HG03066 (cell line): ENCODE data around the gene AHI1.
A peak's percentile ranks its signal among the peaks of the same experiment; 100 is the strongest.
"Not testable (repeated sequence)": the region's sequence is repeated elsewhere in the genome, so short reads cannot be mapped to it uniquely, and the experiment has no call there.

Experiments used
- ATAC-seq: cut with Tn5 transposase; IDR thresholded peaks from one replicate; pipeline ENCODE4 v1.9.1; 2021; ENCODE audit warnings: low read depth; ENCODE audit not compliant: unreplicated experiment

AHI1 gene

DNA sequence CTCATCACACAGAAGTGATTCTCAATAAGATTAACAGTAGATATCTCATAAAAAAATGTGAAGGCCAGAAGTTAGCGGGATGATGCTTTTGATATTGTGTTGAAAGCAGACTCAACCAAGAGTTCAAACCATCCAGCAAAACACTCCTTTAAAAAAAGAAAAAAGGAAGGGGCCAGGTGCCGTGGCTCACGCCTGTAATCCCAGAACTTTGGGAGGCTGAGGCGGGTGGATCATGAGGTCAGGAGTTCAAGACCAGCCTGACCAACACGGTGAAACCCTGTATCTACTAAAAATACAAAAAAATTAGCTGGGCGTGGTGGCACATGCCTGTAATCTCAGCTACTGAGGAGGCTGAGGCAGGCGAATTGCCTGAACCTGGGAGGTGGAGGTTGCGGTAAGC is 157.6 kb downstream of the AHI1 start:
- ATAC-seq: not testable (repeated sequence)

DNA sequence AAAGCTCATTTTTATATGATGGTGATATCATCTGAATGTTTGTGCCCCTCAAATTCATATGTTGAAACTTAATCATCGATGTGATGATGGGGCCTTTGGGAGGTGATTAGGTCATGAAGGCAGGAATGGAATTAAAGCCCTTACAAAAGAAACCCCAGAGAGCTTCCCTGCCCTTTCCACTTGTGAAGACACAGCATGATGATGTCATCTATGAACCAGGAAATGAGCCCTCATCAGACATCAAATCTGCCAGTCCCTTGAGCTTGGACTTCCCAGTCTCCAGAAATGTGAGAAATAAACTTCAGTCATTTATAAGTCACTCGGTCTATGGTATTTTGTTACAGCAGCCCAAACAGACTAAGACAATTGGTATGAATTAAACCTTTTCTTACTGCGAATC is 163.4 kb downstream of the AHI1 start:
- ATAC-seq: no peak

DNA sequence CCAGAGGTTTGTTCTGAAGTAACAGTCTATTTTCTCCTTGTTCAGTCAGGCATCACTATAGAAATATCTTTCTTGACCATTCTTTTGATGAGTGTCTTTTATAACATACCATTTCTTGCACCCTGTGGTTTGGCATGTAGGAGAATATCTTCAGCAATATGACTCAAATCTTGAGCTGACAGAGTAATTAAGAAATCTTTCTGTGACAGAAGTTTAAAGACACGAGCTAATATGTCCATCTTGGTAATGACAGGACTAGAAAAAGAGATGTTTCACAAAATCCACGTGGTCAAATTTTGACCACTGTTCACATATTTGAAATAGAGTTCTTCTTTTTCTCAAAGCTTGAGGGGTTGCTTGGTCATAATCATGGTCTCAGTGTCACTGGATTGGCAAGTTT is 166.5 kb downstream of the AHI1 start:
- peak; percentile 44 for ATAC-seq

DNA sequence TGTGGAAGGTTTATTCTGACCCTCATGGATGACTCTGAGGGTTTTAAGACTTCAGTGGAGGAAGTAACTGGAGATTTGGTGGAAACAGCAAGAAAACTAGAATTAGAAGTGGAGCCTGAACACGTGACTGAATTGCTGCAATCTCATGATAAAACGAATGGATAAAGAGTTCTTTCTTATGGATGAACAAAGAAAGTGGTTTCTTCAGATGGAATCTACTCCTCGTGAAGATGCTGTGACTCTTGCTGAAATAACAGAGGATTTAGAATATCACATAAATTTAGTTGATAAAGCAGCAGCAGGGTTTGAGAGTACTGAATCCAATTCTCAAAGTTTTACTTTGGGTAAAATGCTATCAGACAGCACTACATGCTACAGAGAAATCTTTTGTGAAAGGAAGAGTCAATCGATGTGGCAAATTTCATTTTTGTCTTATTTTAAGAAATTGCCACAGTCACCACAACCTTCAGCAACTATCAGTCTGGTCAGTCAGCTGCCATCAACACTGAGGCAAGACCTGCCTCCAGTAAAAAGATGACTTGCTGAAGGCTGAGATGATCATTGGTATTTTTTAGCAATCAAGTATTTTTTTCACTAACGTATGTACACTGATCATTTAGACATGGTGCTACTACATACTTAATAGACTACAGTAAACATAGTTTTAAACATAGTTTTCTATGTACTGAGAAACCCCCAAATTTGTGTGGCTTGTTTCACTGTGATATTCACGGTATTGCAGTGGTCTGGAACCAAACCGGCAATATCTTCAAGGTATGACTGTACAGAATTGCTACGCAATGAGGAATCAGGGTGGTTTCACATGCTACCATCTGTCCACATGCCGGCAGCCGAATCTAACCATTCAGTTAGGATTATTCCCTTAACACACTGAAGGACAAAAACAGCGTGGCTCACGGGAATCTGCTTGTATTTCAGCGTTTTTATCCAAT is 167.4 kb downstream of the AHI1 start:
- ATAC-seq: peak; percentile 88

DNA sequence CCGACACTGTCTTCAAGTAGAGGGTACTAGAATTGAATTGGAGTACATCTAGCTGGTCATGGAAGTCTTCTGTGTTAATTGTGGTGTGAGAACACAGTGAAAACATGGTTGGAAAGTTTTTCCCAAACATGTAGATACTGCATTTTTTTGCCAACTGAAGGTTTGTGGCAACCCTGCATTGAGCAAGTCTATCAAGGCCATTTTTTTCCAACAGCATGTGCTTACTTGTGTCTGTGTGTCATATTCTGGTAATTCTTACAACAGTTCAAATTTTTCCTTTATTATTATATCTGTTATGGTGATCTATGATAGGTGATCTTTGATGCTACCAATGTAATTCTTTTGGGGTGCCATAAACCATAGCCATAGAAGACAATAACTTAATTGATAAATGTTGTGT is 169.4 kb downstream of the AHI1 start:
- ATAC-seq: no peak

DNA sequence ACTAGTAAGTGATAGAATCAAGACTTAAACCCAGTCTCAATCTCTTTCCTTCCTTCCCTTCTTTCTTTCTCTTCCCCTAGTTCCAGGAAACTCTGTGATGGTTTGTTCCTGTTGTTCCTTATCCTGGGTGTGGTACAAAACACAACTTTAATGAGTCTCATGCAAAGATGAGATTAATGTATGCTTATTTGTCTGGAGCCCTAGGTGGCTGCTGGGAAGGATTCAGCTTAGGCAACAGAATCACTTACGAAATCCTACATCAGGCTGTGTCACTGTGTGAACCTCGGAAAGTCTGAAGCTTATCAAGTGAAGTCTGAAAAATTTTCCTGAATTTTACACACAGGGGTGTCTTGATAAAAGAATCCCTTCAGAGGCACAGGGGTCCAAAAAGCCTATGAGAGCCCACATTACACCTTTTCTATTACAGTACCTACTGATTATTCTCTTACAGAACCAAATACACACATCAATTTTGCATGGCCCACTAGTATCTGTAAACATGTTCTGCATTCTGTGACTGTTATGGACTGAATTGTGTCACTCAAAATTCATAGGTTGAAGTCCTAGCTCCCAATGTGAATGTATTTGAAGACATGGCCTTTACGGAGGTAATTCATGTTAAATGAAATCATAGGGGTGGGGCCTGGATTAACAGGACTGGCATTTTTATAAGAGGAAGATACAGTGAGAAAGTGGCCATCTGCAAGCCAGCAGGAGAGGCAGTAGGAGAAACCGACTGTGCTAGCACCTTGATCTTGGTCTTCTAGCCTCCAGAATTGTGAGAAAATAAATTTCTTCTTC is 171.7 kb downstream of the AHI1 start:
- no peak for ATAC-seq

DNA sequence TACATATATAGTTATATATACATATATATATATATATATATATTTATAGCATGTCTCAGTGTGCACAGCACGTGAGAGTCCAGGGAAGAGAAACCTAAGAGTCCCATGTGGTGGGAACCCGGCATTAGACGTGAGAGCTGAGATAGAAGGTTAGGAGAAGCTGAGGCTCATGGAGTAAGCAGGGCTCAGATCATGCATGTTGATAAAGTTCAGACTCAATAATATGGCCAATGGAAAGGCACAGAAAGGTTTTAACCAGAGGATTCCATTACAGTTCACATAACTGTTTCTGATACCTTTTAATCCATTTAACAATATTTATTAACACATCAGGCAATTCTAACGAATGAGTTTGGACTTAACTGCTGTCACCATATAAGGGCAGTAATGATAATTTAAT is 173.0 kb downstream of the AHI1 start:
- ATAC-seq: no peak

DNA sequence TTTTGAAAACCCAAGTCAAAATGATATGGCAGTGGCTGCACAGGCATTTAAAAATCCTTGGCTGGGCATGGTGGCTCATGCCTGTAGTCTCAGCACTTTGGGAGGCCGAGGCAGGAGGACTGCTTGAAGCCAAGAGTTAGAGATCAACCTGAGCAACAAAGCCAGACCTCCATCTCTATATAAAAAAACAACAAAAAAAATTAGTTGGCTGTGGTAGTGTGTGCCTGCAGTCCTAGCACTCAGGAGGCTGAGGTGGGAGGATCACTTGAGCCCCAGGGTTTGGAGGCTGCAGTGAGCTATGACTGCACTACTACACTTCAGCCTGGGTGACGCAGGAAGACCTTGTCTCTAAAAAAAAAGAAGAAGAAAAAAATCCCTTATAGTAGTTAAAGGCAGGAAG is 173.6 kb downstream of the AHI1 start:
- no peak for ATAC-seq

DNA sequence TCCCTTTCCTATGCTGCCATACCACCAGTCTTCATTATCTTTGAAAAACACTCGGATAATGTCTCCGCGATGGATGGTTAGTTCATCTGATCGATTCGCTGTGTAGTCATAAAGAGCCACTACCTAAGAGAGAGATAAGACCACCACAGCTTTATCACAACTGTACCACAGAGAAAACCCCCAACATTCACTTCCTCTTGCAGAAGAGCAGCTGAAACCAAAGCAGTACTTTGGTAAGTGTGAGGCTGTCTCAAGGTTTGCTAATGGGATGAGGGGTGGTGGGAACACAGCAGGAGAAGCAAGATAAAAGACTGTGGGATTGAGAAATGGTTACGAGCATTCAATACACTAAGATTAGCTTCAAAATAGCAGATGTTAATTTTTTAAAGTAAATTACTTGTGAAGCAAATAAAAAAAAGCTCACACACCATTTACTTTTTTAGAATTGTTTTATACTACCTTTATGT is 174.3 kb downstream of the AHI1 start:
- peak; percentile 97 for ATAC-seq

DNA sequence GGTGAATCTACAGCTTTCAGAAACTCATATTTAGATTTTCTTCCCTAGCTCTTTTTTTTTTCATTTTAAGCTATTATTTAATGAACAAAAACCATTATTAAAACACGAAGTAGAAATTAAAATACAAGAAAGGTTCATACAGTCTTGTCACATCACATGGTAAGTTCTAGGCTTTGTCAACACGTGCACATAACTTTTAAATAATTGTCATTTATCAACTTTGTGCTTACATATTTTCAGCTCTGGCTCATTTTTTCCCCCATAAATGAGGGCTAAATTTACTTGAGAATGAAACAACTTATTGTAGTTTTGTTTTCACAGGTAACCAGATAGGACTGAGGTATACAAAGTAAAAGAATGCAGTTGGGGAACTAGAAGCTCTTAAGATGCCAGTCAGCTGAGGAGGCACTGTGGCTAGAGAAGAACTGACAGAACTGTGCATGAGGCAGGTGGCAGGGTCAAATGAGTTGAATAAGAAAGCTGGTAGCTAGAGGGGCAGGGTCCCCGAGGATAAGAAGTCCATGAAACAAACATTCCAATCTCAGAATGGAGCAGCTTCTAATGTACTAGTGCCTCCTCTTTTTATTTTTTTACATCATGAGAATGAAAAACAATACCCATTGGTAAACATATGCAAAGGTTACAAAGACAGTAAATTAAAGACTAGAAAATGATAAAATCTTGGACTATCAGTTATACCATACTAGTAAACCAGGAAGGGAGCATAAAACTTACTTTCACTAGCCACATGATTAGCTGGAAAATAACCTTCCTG is 174.9 kb downstream of the AHI1 start:
- ATAC-seq: peak; percentile 69

DNA sequence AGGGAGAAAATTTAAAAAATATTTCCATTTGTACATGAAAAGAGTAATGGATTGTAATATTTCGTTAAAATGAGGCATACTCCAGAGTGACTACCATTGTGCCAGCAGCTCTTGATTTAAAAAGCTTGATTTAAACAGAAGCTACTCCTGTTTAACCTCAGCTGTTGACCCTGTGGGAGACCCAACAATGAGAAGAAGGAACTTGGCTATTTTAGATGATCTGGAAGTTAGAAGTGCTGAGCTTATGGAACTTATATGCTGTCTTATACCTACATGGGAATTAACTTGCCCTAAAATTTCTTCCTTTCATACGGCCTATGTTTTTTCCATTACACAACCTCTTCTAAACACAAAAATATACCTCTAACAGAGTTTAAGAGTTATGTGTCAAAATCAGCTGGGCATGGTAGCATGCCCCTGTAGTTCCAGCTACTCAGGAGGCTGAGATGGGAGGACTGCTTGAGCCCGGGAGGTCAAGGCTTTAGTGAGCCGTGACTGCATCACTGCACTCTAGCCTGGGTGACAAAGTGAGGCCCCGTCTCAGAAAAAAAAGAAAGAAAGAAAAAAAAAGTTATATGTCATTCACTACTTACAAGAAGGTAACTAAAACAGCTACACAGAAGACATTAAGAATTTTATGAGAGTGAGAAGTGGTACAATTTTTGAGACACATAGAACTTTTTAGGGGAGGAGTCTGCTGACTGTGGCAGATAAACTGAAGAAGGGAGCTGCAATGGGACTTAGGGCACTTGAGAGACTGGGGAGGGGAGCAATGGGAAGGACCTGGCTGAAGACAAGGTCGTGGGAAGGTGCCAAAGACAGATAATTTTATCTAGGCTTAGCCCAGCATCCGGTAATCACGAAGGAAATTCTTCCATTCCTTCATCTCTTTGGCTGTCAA is 176.6 kb downstream of the AHI1 start:
- no peak for ATAC-seq

DNA sequence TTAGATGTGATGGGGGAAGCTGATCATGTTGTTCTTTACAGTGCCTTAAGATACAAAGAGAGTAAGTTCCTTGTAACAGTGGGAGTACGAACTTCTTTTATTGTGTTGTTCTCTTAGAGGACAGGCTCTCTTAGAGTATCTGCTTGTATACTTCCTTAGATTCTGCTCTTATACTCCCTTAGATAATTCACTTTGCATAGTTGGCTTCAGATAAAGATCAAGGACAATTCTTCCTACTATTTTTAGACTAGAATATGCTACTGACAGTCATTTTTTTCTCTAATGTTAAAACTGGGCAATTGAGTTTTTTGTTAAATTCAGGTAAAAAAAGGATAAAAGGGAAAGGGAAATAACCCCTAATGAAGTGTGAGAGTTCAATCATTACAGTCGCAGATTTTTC is 177.7 kb downstream of the AHI1 start:
- ATAC-seq: no peak

DNA sequence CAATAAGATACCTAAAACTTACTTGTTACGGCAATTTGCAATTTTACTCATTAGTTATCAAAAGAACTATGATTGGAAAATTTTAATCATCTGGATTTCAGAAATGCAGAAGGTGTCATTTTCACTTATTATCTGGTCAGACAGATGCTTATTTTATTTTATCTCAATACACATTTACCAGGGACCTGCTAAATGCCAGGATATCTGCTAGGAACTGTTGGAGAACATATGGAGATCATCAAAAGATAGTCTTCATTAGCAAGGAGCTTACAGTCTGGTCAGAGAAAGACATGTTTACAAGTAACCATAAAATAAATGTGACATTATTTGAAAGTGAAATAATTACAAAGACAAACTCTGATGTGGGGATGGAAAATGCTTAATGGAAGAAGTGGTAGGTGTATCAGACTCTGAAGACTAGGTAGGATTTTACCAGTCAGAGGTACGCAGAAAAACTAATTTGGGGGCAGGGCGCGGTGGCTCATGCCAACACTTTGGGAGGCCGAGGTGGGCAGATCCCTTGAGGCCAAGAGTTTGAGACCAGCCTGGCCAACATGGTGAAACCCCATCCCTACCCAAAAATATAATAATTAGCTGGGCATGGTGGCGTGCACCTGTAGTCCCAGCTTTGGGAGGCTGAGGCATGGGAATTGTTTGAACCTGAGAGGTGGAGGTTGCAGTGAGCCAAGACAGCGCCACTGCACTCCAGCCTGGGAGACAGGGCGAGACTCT is 178.6 kb downstream of the AHI1 start:
- no peak for ATAC-seq

DNA sequence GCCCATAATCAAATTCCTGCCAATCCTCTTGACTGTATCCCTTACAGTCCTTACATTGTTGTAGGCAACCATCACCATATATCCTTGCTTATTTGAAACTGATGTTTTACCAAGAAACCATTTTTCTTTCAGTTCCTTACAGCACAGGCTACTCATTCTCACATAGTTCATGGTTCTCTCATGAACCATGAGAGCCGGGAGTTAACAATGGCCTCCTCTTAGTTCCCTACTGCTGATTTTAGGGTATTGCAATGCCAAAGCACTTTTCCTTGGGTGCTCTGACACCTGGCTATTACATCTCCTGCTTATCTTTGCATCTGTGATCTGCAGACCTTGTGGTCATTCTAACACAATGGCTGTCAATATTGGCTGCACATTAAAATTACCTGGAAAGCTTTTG is 183.0 kb downstream of the AHI1 start:
- no peak for ATAC-seq

DNA sequence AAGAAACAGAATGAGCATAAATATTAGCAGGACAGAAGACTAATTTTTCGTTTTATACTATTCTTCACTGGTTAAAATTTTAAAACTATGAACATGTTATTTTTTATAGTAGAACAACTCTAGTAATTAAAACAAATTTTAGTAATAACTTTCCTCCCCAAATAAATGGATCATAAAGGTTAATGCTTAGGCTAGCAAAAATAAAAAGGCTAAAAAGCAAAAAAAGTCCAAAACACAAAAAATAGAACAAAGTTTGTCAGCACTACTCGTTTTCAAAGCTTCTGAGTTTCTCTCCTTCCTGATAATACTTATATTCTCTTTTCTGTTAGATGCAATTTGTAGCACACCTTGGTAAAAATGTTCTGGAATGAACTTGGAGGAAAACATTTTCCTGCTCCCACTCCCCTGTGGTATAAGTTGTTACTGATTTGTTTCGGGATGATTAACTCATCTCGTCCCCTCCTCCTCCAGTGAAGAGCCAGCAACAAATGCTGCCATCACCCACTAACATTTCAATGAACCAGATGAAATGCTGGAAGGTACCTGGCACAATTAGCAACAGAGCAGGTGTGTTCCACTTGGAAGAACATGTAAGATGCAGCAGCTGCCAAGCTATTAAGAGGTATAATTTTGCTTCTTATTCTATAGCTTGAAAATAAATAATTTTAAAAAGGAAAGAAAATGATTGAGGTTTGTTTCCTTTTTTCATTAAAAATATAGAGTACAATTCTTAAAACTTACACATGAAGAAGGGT is 185.9 kb downstream of the AHI1 start:
- no peak for ATAC-seq

DNA sequence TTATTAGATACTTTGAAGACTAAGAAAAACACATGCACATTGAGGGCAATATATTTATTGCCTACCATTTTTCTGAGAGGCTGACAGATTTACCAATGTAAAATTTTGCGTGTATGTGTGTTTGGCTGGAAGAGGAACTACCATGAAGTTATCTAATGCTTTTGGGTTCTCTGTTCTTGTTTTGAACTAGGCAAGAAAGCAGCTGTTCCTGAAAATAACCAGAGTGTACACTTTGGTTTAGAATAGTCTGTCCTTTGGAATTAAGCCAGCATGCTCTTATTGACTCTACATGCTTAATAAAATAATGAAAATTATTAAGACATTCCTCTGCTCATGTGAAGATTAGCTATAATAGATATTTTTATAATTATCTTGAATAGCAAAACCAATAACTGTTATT is 187.2 kb downstream of the AHI1 start:
- ATAC-seq: no peak

DNA sequence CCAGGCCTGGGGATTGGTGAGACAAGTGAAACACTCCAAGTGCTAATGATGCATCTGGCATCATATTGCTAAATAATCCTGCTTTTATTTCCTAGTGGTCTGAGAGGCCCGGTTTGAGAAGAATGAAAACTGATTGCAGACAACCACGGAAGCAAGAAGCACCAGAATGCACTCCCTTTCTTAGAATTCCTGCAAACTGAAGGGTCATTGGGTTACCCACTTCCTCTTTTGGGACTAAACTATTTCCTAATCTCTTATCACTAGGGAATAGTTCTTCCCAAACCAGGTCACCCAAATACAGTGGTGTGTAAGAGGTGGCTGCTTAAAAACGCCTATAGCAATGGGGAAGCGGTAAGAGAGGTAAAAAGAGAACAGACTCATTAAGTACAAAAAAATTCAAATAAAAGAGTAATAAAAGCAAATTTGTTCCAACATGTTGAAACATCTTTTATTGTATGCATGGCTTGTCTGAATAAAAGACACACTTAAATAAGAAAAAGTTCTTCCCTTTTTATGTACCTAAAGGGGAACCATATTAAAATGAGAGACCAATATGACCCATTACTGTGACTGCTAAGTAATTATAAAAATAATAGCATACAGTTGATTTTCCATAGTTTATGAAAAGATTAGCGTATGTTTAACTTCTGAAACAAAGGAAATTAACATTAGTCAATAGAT is 190.7 kb downstream of the AHI1 start:
- ATAC-seq: no peak

DNA sequence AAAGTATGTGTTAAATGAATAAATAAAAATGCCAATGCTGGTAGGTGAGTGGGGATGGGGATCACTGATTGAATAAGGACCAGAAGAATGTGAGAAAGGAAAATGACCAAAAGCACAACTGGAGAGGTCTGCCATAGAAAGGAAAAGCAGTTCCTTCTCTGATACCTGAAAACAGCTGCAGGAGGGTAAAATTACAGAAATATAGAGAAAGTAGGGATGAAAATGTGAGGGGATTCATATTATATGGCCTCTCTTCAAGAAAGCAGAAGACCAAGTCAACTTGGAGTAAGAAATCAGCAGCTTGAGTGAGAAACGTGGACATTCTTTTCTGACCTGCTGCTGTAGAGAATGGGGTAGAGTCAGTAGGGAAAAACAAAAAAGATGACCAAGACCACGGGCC is 191.4 kb downstream of the AHI1 start:
- no peak for ATAC-seq
